ENCODE results near the gene P2RX5.

DNA sequence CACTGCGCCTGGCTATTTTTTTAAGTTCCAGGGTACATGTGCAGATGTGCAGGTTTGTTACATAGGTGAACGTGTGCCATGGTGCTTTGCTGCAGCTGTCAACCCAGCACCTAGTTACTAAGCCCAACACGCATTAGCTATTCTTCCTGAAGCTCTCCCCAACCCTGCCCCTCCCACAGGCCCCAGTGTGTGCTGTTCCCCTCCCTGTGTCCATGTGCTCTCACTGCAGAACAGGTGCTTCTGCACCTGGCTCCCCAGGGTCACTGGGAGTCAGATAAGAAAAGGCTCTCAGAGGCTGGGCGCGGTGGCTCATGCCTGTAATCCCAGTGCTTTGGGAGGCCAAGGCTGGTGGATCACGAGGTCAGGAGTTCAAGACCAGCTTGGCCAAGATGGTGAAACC lies 33.9 kb upstream of the P2RX5 start:
- TF ChIP-seq YY1 (IDR thresholded peaks at IDR 0.05; ENCODE audit: low read depth) (no peak), TAF1 (IDR thresholded peaks at IDR 0.05; ENCODE audit: low read depth) (no peak), EP300 (IDR thresholded peaks at IDR 0.05; ENCODE audit: borderline replicate concordance) (no peak), TCF12 (IDR thresholded peaks at IDR 0.05; ENCODE audit: low read depth) (no peak), RAD21 (IDR thresholded peaks at IDR 0.05; ENCODE audit: low read depth) (no peak), EGR1 (IDR thresholded peaks at IDR 0.05) (no peak), NFIC (IDR thresholded peaks at IDR 0.05) (no peak), TEAD4 (IDR thresholded peaks at IDR 0.05) (no peak)
- TF ChIP-seq, protein P1, sequence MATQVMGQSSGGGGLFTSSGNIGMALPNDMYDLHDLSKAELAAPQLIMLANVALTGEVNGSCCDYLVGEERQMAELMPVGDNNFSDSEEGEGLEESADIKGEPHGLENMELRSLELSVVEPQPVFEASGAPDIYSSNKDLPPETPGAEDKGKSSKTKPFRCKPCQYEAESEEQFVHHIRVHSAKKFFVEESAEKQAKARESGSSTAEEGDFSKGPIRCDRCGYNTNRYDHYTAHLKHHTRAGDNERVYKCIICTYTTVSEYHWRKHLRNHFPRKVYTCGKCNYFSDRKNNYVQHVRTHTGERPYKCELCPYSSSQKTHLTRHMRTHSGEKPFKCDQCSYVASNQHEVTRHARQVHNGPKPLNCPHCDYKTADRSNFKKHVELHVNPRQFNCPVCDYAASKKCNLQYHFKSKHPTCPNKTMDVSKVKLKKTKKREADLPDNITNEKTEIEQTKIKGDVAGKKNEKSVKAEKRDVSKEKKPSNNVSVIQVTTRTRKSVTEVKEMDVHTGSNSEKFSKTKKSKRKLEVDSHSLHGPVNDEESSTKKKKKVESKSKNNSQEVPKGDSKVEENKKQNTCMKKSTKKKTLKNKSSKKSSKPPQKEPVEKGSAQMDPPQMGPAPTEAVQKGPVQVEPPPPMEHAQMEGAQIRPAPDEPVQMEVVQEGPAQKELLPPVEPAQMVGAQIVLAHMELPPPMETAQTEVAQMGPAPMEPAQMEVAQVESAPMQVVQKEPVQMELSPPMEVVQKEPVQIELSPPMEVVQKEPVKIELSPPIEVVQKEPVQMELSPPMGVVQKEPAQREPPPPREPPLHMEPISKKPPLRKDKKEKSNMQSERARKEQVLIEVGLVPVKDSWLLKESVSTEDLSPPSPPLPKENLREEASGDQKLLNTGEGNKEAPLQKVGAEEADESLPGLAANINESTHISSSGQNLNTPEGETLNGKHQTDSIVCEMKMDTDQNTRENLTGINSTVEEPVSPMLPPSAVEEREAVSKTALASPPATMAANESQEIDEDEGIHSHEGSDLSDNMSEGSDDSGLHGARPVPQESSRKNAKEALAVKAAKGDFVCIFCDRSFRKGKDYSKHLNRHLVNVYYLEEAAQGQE (IDR thresholded peaks at IDR 0.05; ENCODE audit: low read depth): no peak
- TF ChIP-seq, protein P2, sequence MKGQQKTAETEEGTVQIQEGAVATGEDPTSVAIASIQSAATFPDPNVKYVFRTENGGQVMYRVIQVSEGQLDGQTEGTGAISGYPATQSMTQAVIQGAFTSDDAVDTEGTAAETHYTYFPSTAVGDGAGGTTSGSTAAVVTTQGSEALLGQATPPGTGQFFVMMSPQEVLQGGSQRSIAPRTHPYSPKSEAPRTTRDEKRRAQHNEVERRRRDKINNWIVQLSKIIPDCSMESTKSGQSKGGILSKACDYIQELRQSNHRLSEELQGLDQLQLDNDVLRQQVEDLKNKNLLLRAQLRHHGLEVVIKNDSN (IDR thresholded peaks at IDR 0.05): no peak
- TF ChIP-seq, protein P3, sequence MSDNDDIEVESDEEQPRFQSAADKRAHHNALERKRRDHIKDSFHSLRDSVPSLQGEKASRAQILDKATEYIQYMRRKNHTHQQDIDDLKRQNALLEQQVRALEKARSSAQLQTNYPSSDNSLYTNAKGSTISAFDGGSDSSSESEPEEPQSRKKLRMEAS (IDR thresholded peaks at IDR 0.05): no peak
